Right renal cortex interstitium (tissue), 3 donors: ENCODE results near the gene LRP1. TPM values are rescaled to one million over a fixed set of nuclear protein-coding genes. Genes with fewer than 3 reads are reported as not detected.

Source experiments
- DNase-seq, 3 donors: peaks; one replicate each; pipeline ENCODE4 v3.0.0-alpha.2; 2013; ENCODE audit warnings: low read depth in 3 of 3, low spot score in 2 of 3
- polyA plus RNA-seq, 3 donors: library from polyadenylated mRNA; unstranded; fragments of 120-200 nt; gene quantifications; one replicate each; pipeline ENCODE4 v1.2.1, GENCODE V29; 2013; ENCODE audit not compliant: insufficient read length in 3 of 3

Gene LRP1
- polyA plus RNA-seq, 3 donors: 58.5 to 69.2 (median 60.0) TPM

DNA sequence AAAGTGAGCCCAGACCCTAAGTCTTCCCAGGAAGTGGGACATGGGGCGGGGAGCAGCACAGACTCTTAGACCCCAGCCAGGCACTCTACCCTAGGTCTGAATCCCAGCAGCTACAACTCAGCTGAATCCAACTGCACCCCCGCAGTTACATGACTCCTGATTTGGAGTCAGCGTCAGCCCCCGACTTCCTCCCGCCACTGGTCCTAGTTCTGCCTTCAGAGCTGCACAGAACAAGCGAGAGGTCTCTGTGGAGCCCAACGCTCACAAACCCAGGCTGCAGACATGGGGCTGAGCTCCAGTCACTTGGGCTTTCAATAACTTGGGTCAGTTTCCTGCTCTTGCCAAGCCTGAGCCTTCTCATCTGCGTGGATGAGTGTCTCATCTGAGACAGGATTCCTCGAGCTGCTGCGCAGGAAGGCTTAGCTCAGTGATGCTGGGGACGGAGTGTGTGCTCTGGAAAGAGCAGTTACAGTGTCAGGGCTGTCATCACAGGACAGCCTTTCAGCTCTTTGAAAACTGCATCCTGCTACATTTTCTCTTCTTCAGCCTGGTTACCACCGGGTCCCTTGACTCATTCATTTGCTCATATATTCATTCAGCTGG lies 57.7 kb downstream of the LRP1 start:
- DNase-seq: no peak

DNA sequence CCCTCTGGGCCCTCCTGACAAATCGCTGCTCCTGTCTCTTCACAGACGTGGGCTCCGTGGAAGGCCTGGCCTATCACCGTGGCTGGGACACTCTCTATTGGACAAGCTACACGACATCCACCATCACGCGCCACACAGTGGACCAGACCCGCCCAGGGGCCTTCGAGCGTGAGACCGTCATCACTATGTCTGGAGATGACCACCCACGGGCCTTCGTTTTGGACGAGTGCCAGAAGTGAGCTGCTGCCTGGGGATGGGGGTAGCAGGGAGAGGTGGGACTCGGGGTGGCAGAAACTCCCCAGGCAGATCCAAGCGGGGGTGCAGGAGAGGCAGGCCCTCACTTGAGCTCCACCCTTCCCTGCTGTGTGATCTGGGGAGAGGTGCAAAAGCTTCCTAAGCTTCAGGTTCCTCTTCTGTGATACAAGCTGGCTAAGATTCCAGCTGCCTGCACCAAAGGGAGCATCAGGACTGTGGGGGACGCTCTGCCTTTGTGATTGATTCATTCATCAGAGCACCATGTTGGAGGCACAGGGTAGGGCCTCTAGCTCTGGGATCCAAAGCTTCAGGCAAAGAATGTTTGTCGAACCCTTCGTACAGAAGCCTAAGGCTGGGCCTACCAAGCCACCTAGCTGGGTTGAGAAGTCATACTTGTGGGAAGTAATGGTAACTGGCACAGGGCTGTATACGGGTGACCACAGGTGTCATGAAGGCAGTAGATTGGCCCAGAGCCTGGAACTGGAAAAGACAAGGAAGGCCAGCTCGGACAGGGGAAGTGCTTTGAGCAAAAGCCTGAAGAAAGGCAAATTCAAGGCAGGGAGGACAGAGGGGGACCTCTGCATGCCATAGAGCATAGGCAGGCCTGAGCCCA lies 59.2 kb downstream of the LRP1 start:
- DNase-seq: no peak

DNA sequence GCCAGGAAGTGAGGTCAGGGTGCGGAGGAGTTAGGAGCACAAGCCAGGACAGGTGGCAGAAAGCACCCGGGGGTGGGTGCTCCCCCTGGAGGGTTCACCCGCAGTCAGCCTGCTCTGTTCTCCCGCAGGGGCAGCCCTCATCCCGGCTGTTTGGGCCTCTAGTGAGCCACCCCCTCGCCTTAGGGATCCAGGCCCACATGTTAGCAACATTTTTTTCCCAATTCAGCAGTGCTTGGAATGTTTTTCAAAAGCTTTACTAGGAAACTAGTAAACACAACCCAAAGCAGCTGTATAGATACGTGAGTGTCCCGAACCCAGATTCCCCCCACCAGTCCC lies 59.8 kb downstream of the LRP1 start:
- DNase-seq: no peak

DNA sequence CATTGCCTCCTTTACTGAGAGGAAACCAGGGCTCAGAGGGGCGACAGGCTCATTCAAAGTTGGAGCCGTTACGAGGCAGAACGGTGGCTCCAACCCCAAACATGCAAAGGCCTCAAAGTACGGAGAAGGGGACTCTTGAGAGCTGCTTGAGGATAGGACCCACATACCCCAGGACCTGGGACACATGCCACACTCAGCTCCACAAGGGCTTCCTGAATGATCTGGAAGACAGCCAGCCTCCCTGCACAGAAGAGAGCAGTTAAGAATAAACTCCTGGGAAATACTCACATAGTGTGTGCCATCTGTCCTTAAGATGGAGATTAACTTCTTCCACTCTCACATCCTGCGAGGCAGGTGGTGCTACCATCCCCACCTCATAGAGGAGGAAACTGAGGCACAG lies 61.8 kb downstream of the LRP1 start:
- DNase-seq: no peak

DNA sequence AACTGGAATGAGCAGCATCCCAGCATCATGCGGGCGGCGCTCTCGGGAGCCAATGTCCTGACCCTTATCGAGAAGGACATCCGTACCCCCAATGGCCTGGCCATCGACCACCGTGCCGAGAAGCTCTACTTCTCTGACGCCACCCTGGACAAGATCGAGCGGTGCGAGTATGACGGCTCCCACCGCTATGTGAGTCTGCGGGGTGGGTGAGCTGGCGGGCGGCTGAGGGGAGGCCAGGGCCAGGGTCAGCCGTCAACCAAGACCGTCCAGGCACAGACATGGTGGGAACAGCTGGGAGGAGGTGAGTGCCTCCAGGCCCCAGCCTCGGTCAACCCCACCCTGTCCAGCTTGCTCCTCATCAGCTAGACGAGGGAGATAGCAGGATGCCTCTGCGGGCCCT lies 62.5 kb downstream of the LRP1 start:
- no peak for DNase-seq

DNA sequence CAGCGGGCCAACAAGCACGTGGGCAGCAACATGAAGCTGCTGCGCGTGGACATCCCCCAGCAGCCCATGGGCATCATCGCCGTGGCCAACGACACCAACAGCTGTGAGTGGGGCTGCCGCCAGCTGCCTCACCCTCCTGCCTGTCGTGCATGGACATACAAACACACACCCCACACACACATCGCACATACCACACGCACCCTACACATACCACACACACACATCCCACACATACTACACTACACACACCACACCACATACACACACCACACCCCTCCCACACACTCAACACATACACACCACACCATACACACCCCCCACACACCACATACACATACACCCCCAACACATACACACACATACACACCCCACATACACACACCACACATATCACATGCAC lies 63.1 kb downstream of the LRP1 start:
- no peak for DNase-seq

DNA sequence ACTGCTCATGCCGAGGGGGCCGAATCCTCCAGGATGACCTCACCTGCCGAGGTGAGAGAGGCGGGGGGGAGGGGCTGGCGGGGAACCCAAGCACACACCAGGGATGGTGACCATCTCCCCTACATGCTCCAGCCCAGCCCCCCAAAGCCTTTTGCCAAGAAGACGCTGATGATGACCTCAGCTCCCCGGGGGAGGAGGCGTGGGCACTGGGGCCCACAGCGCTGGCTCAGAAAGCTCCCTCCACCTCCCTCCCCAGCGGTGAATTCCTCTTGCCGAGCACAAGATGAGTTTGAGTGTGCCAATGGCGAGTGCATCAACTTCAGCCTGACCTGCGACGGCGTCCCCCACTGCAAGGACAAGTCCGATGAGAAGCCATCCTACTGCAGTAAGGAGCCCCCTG lies 64.6 kb downstream of the LRP1 start:
- no peak for DNase-seq

DNA sequence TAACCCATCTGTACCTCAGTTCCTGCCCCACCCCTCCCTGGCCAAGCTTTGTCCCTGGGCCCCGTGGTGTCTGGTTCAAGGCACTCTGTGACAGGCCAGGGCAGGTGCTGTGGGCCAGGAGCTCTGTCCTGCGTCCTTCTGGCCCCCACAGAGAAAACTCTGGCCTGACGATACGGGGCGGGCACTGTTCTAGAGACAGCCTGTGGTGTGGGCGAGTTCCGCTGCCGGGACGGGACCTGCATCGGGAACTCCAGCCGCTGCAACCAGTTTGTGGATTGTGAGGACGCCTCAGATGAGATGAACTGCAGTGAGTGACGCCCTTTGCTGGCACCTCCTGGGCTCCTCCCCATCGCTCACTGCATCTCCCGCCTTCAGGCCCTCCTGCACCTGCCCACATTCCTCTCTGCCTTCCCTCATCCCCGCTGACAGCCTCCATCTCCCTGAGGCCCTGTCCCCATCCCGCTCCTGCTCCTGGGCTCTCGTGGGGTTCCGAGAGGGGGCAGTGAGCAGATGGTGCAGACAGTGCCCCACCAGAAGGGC lies 65.5 kb downstream of the LRP1 start:
- DNase-seq: no peak

DNA sequence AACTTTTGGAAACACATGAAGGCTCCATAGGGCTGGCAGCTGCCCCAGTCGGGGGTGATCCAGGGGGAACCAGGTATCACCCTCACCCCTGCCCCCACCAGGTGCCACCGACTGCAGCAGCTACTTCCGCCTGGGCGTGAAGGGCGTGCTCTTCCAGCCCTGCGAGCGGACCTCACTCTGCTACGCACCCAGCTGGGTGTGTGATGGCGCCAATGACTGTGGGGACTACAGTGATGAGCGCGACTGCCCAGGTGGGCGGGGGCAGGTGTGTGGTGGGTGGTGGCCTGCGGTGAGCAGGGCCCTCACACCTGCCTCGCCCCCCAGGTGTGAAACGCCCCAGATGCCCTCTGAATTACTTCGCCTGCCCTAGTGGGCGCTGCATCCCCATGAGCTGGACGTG lies 66.0 kb downstream of the LRP1 start:
- no peak for DNase-seq

DNA sequence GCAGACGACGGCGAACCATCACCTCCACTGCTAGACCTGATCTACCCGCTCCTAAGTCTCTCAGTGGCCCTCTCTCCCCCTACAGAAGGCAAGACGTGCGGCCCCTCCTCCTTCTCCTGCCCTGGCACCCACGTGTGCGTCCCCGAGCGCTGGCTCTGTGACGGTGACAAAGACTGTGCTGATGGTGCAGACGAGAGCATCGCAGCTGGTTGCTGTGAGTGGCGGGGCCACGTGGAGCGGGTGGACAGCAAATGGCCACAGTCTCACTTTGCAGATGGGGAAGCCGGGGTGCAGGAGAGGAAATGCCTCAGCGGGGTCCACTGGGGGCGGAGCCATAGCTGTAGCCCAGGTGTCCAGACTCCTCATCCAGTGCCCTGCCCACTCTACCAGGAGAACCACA lies 66.9 kb downstream of the LRP1 start:
- no peak for DNase-seq

DNA sequence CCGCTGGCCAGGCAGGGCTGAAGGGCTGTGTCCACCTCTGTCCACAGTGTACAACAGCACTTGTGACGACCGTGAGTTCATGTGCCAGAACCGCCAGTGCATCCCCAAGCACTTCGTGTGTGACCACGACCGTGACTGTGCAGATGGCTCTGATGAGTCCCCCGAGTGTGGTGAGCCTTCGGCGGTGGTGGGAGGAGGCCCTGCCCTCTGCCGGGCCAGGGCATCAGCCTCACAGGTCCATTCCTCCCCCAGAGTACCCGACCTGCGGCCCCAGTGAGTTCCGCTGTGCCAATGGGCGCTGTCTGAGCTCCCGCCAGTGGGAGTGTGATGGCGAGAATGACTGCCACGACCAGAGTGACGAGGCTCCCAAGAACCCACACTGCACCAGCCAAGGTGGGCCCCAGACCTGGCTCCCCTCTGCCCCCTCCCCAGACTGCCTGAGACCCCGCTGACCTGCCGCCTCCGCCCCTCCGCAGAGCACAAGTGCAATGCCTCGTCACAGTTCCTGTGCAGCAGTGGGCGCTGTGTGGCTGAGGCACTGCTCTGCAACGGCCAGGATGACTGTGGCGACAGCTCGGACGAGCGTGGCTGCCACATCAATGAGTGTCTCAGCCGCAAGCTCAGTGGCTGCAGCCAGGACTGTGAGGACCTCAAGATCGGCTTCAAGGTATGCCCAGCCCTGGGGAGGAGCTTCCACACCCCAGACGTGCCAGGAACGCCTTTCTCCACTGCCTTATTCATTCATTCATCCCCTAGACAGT lies 67.5 kb downstream of the LRP1 start:
- no peak for DNase-seq

DNA sequence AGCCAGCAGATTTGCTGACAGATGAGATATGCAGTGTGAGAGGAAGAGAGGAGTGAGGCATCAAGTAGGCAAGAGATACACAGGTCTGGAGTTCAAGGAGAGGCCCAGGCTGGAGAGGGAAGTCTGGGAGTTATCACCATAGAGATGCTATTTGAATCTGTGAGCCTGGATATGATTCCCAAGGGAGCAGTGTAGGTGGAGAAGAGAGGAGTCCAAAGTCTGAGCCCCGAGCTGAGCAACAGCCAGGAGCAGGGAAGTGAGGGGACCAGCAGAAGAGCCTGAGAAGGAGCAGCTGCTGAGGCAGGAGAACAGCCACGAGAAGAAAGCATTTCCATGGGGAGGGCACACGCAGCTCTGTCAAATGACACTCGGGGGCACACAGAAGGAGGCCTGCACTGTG lies 68.2 kb downstream of the LRP1 start:
- no peak for DNase-seq

DNA sequence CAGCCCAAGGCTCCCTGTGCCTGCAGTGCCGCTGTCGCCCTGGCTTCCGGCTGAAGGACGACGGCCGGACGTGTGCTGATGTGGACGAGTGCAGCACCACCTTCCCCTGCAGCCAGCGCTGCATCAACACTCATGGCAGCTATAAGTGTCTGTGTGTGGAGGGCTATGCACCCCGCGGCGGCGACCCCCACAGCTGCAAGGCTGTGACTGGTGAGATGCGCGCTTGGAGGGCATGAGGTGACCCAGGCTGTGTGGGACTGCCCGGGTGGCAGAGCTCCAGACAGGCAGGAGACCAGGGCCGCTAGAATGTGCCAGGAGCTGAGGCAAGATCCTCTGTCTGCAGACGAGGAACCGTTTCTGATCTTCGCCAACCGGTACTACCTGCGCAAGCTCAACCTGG lies 68.7 kb downstream of the LRP1 start:
- DNase-seq: no peak

DNA sequence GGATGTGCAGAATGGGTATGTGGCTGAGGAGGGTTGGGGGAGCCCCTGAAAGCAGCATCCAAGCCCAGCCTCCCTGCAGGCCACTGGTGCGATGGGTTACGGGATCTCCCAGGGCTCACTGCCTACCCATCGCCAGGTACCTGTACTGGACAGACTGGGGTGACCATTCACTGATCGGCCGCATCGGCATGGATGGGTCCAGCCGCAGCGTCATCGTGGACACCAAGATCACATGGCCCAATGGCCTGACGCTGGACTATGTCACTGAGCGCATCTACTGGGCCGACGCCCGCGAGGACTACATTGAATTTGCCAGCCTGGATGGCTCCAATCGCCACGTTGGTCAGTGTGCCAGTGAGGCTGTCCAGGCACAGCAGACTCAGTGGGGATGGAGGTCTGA lies 70.0 kb downstream of the LRP1 start:
- no peak for DNase-seq

DNA sequence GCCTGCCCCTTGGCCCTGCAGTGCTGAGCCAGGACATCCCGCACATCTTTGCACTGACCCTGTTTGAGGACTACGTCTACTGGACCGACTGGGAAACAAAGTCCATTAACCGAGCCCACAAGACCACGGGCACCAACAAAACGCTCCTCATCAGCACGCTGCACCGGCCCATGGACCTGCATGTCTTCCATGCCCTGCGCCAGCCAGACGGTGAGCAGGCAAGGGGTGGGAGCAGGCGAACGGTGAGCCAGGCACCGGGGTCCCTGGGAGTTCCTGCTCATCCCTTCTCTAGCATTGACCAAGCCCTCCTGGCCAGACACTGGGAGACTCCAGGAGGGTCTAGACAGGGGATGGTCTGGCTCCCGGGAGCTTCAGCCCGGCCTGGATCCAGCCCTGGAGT lies 70.9 kb downstream of the LRP1 start:
- DNase-seq: no peak

DNA sequence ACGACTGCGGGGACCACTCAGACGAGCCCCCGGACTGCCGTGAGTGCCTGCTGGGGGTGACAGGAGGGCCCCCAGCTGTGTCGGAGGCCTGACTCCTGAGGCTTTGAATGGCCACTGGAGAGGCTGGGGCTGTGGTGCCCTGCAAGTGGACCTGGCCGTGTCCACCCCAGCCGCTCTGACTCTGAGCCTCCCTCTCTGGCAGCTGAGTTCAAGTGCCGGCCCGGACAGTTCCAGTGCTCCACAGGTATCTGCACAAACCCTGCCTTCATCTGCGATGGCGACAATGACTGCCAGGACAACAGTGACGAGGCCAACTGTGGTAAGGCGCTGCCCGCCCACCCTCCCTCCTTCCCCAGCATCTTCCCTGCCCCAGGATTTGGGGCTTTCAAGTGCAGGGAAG lies 72.2 kb downstream of the LRP1 start:
- no peak for DNase-seq

DNA sequence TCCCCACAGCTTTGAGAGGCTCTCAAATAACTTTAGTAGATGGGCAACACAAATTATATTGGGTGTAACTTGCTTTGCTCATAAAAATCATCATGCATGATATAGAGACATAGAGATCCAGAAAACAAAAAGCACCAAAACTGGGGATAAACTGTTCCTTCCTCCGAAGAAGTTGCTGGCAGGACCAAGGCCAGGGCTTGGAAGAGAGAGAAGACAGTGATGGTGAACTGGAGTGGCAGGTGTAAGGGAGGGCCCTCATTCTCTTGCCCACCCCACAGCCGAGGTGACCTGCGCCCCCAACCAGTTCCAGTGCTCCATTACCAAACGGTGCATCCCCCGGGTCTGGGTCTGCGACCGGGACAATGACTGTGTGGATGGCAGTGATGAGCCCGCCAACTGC lies 72.9 kb downstream of the LRP1 start:
- DNase-seq: no peak

DNA sequence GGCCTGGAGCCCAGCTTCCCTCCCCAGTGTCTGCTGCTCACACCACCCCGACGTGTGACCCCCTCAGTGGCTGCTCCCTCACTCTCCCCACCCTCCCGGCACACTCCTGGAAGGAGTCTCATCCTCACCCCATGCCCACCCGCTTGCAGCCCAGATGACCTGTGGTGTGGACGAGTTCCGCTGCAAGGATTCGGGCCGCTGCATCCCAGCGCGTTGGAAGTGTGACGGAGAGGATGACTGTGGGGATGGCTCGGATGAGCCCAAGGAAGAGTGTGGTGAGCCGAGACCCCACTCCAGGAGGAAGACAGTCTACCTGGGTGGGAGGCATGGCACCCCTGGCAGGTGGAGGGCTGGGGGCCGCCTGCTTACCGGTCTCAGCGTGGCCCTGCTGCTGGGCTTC lies 73.3 kb downstream of the LRP1 start:
- DNase-seq: no peak

DNA sequence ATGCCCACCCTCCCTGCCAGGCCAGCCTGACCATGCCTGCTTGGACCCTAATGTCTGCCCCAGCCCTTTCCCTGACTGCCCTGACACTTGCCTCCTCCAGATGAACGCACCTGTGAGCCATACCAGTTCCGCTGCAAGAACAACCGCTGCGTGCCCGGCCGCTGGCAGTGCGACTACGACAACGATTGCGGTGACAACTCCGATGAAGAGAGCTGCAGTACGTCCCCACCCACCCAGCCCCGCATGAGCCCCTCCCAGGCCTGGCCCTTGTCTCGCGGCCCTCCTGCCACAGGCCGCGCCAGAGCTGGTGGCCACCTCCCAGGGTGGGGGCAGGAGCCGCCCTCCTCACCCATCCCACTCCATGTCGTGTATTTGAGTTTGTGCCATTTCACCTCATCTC lies 74.0 kb downstream of the LRP1 start:
- DNase-seq: no peak

DNA sequence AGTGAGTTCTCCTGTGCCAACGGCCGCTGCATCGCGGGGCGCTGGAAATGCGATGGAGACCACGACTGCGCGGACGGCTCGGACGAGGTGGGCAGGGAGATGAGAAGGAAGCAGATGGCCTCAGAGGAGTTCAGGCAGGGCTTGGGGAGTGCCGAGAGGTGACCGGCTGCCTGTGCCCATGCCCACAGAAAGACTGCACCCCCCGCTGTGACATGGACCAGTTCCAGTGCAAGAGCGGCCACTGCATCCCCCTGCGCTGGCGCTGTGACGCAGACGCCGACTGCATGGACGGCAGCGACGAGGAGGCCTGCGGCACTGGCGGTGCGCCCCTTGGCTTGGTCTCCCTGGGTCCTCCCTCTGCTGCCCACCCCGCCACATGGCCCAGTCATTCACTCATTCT lies 74.9 kb downstream of the LRP1 start:
- DNase-seq: no peak

DNA sequence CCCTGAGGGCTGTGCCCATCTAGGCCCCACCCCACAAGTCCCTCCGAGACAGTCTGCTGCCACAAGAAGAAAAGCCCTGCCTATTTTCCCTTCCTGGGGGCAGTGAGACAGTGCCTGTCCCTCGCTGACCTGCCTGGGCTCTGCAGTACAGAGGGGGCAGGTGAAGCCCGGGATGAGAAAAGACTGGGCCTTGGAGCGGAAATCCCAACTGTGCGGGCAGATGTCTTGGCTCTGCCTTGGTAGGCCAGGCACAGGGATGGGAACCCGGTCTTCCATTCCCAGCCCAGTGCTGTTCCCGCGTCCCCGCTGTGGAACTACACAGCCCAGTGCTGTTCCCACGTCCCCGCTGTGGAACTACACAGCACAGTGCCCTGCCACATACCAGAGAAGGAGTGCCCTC lies 75.5 kb downstream of the LRP1 start:
- DNase-seq: no peak

DNA sequence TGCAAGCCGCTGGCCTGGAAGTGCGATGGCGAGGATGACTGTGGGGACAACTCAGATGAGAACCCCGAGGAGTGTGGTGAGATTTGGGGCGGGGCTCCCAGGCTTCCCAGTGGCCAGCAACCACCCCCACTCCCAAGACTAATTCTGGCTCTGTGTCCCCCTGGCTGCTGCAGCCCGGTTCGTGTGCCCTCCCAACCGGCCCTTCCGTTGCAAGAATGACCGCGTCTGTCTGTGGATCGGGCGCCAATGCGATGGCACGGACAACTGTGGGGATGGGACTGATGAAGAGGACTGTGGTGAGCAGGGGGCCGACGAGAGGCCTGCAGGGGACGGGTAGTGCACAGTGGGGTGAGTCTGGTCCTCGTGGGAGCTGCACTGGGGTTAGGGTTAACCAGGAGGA lies 76.2 kb downstream of the LRP1 start:
- no peak for DNase-seq
